WI38 (cell line): ENCODE data around the gene PRR5L.
"Not testable (repeated sequence)": the region's sequence is repeated elsewhere in the genome, so short reads cannot be mapped to it uniquely, and the experiment has no call there.

Experiments
- H3K4me3 ChIP-seq: 2 replicates; pipeline ENCODE4 v1.5.1; 2011; ENCODE audit warnings: low read depth, mild to moderate bottlenecking, control low read depth, low read length
- TF ChIP-seq, protein P1 (sequence below): IDR thresholded peaks from 2 replicates; pipeline ENCODE4 v1.5.1; 2012; ENCODE audit warnings: low read depth, mild to moderate bottlenecking, control low read depth, low read length

PRR5L gene

GRCh38 chr11:36508743-36509142 is 212.7 kb downstream of the PRR5L start:
- TF ChIP-seq, protein P1, sequence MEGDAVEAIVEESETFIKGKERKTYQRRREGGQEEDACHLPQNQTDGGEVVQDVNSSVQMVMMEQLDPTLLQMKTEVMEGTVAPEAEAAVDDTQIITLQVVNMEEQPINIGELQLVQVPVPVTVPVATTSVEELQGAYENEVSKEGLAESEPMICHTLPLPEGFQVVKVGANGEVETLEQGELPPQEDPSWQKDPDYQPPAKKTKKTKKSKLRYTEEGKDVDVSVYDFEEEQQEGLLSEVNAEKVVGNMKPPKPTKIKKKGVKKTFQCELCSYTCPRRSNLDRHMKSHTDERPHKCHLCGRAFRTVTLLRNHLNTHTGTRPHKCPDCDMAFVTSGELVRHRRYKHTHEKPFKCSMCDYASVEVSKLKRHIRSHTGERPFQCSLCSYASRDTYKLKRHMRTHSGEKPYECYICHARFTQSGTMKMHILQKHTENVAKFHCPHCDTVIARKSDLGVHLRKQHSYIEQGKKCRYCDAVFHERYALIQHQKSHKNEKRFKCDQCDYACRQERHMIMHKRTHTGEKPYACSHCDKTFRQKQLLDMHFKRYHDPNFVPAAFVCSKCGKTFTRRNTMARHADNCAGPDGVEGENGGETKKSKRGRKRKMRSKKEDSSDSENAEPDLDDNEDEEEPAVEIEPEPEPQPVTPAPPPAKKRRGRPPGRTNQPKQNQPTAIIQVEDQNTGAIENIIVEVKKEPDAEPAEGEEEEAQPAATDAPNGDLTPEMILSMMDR, result no peak
- H3K4me3 ChIP-seq, result peak overlapping the region; percentile 98

DNA sequence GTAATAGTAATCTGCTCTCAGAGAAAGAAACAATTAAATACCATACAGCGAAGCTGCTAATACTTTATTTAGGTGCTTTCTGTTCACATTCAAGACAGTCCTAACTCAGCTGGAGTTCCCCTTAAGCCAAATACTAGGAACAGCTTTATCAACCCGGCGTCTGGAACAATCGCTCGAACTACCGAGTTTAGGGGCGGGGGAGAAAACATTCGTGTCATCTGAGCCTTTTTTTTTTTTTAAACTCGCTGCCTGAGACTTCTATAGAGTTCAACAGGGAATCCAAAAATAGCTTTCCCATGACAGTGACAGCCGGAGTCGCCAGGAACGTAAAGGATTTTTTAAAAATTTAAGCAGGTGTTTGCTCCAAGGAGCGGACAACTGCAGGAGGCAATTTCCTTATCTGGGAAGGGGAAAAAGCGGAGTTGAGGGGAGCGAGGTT is 213.1 kb downstream of the PRR5L start:
- TF ChIP-seq, protein P1, result no peak
- H3K4me3 ChIP-seq, result peak overlapping the region; percentile 98

DNA sequence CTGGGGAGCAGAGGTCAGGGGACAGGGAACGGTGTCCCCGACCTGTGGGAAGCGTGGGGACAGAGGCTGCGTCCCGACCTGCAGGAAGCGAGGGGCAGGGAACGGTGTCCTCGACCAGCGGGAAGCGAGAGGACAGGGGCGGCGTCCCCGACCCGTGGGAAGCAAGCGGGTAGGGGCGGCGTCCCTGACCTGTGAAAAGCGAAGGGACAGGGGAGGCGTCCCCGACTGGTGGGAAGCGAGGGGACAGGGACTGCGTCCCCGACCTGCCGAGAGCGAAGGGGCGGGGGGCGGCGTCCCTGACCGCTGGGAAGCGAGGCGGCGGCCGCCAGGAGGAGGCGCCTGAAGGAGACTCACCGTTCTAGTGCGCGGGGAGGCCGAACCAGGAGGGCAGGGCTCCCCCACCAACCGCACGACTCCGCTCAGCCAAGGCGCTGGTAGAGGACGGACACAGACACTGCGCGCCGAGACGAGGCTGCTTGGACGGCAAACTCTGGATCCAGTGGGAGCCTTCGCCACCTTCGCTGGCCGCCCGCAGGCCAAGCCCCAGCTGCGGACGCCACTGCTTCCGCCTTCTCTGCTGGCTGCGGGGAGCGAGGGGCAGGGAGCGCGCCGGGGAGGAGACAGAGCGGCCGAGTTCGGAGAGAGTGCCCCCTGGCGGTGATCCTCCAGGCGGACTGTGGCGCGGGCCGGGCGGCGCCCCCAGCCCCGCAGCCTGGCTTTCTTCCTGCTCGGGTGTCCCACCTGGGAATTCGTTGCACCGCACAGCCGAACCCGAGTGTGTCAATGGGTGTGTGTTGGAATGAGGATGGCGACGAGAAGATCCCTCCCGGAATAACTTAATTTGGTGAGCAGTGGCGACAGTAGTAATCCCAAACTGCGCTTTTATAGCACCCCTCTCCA is 213.9 kb downstream of the PRR5L start, which contains the start of gene TRAF6:
TRAF6 (minus strand) TSS at position 579 of the 900 bp plus-strand sequence. CDS start 8,757 bp downstream, outside the sequence.
- TF ChIP-seq, protein P1, result peak; percentile 67
- peak within 1 kb of the TSS; percentile 98 for H3K4me3 ChIP-seq

DNA sequence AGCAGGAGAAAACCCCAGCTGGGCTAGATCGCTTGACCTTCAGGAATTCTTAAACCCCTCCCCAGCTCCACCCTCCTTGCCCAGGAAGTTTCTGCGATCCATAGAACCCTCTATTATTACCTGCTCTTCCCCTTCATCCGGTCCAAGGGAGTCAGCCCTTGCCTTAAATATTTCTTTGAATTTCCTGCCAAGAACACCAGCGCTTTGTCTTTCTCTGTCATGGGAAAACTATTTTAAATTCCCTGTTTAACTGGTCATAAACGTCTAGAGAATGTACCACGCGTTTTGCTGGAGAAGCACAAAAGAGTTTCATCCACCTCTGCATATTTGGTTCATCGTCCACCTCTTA is 214.5 kb downstream of the PRR5L start:
- H3K4me3 ChIP-seq, result peak overlapping the region; percentile 98
- TF ChIP-seq, protein P1, result no peak

DNA sequence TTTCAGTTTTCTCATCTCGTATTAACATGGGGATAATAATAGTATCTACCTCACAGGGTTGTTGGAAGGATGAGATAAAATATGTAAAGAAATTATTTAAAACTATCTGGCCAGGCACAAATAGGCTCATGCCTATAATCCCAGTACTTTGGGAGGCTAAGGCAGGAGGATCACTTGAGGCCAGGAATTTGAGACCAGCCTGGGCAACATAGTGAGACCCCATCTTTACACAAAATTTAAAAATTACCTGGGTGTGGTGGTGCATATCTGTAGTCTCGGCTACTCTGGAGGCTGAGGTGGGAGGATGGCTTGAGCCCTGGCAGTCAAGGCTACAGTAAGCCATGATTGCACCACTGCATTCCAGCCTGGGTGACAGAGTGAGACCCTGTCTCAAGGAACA is 215.0 kb downstream of the PRR5L start:
- not testable (repeated sequence) for H3K4me3 ChIP-seq

DNA sequence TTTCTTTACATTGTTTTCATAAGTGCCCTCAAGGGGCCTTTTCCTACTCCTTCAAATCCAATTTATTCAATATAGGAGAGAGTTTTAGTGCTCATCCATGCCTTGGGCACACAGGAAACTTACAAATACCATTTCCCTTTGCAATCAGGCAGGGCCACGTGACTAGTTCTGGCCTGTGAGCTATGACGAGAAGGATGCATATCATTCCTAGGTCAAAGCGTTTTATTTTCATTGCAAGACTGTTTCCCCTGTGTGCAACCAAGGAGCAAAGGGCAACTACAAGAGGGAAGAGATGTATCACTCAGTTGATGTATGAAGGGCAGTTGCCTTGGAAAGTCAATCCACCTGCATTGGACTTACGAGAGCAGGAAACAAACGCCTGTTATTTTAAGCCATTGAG is 215.9 kb downstream of the PRR5L start:
- TF ChIP-seq, protein P1, result no peak
- H3K4me3 ChIP-seq, result no peak overlapping the region

GRCh38 chr11:36513965-36514364 is 217.9 kb downstream of the PRR5L start:
- TF ChIP-seq, protein P1, result no peak
- no peak overlapping the region for H3K4me3 ChIP-seq
